BJ (cell line): ENCODE results near the gene DCUN1D3. TPM values are rescaled to one million over a fixed set of nuclear protein-coding genes. Genes with fewer than 3 reads are reported as not detected.

Source experiments
- CTCF ChIA-PET: fragments of 350-600 bp; formaldehyde crosslinking; extraction: SDS; loops from one replicate; lab custom pipeline; 2021; ENCODE audit warnings: antibody characterized with exemption, inconsistent platforms; lab: Yijun Ruan, JAX
- POLR2A ChIA-PET: fragments of 300-600 bp; sonication (Branson Sonifier 250); formaldehyde crosslinking; extraction: SDS; loops from one replicate; lab custom pipeline; 2021; ENCODE audit warnings: antibody characterized with exemption; lab: Charles Lee
- DNase-seq: peaks from one replicate; pipeline ENCODE4 v3.0.0-alpha.2; 2011; ENCODE audit warnings: low read depth
- H3K27me3 ChIP-seq: 2 replicates; pipeline ENCODE4 v1.6.0; 2011; ENCODE audit warnings: low read length; ENCODE audit not compliant: control insufficient read depth, insufficient read depth
- H3K36me3 ChIP-seq: 2 replicates; pipeline ENCODE4 v1.5.1; 2011; ENCODE audit warnings: low read length; ENCODE audit not compliant: control insufficient read depth, insufficient read depth
- H3K4me3 ChIP-seq: 2 replicates; pipeline ENCODE4 v1.5.1; 2011; ENCODE audit warnings: low read depth, mild to moderate bottlenecking, control low read depth, low read length
- CTCF ChIP-seq: IDR thresholded peaks from 2 replicates; pipeline ENCODE4 v1.5.1; 2011; ENCODE audit warnings: low read depth, mild to moderate bottlenecking, control low read depth, inconsistent platforms, low read length, moderate library complexity; ENCODE audit not compliant: insufficient read depth
- polyA plus RNA-seq: library from polyadenylated mRNA; depleted of rRNA; stranded (reverse); fragments of >200 nt; gene quantifications from 2 replicates; pipeline ENCODE4 v1.2.3, GENCODE V29; 2011

DCUN1D3 gene
- polyA plus RNA-seq, 1 experiment, result 10.9 TPM

GRCh38 chr16:20918486-20919239, 18.5 kb upstream of the DCUN1D3 start:
- Histone ChIP-seq H3K27me3 (no peaks in the 10 kb centered on the region), H3K36me3 (peaks cover 2% of the 10 kb centered on the region; the same call in 1 of the 2 replicates), H3K4me3 (no peak overlapping the region)
- no peak for DNase-seq
- POLR2A ChIA-PET, result no interaction called here
- no peak for TF ChIP-seq CTCF
- CTCF ChIA-PET, result interaction anchor here (0.7 to 1.5 kb wide), 5 partner anchors 10 to 166 kb away, joined by 3 to 4 read pairs (median 3); no protein-coding TSS in a partner anchor

- H3K4me3 ChIP-seq, result no peak overlapping the region
These were observed 16.8 kb upstream of the DCUN1D3 start for GRCh38 chr16:20916942-20917341.

GRCh38 chr16:20916289-20916688, 16.1 kb upstream of the DCUN1D3 start:
- CTCF ChIA-PET, result interaction anchor here (0.6 to 1.1 kb wide), 2 partner anchors 9 to 42 kb away, joined by 3 read pairs; no protein-coding TSS in a partner anchor
- Histone ChIP-seq H3K4me3 (no peak overlapping the region), H3K36me3 (peaks cover 2% of the 10 kb centered on the region; the same call in 1 of the 2 replicates), H3K27me3 (no peaks in the 10 kb centered on the region)
- no peak for DNase-seq
- no peak for TF ChIP-seq CTCF
- POLR2A ChIA-PET, result interaction anchor here (0.6 kb wide), 1 partner anchor 63 kb away, joined by 3 read pairs; no protein-coding TSS in a partner anchor

More at GRCh38 chr16:20916942-20917341, 16.8 kb upstream of the DCUN1D3 start:
- ChIA-PET POLR2A (no interaction called here), CTCF (interaction anchor here (1.1 kb wide), 1 partner anchor 9 kb away, joined by 3 read pairs; no protein-coding TSS in a partner anchor)
- TF ChIP-seq CTCF, result no peak
- Histone ChIP-seq H3K36me3 (peaks cover 2% of the 10 kb centered on the region; the same call in 1 of the 2 replicates), H3K27me3 (no peaks in the 10 kb centered on the region)
- DNase-seq, result no peak

- no peak for TF ChIP-seq CTCF
- H3K36me3 ChIP-seq, result peaks cover 2% of the 10 kb centered on the region; the same call in 1 of the 2 replicates
- ChIA-PET POLR2A (interaction anchor here (0.6 kb wide), 1 partner anchor 8 kb away, joined by 4 read pairs; no protein-coding TSS in a partner anchor), CTCF (interaction anchor here (1.5 to 1.6 kb wide), 2 partner anchors 43 to 61 kb away, joined by 4 to 6 read pairs; no protein-coding TSS in a partner anchor)
- DNase-seq, result no peak
- H3K4me3 ChIP-seq, result no peak overlapping the region
- H3K27me3 ChIP-seq, result no peaks in the 10 kb centered on the region
These were observed 11.2 kb upstream of the DCUN1D3 start for GRCh38 chr16:20911361-20911760.

GRCh38 chr16:20910781-20911321, 10.7 kb upstream of the DCUN1D3 start:
- peak; percentile 98 for DNase-seq
- ChIA-PET CTCF (interaction anchor here (1.5 to 1.6 kb wide), 2 partner anchors 43 to 60 kb away, joined by 4 to 6 read pairs; no protein-coding TSS in a partner anchor), POLR2A (interaction anchor here (0.6 kb wide), 1 partner anchor 9 kb away, joined by 4 read pairs; no protein-coding TSS in a partner anchor)
- Histone ChIP-seq H3K4me3 (no peak overlapping the region), H3K27me3 (no peaks in the 10 kb centered on the region), H3K36me3 (peaks cover 2% of the 10 kb centered on the region; the same call in 1 of the 2 replicates)
- no peak for TF ChIP-seq CTCF
